ENCODE measurements around the gene FCRLB.

Gene FCRLB

GRCh38 chr1:161719325-161719611 lies 2.1 kb upstream of the FCRLB start:
- no peak overlapping the region for H3K4me3 ChIP-seq (ENCODE audit: low read depth, low read length)

- H3K4me3 ChIP-seq (ENCODE audit: low read depth, low read length): no peak overlapping the region
Measured at GRCh38 chr1:161720422-161720821, 922 bp upstream of the FCRLB start.

DNA sequence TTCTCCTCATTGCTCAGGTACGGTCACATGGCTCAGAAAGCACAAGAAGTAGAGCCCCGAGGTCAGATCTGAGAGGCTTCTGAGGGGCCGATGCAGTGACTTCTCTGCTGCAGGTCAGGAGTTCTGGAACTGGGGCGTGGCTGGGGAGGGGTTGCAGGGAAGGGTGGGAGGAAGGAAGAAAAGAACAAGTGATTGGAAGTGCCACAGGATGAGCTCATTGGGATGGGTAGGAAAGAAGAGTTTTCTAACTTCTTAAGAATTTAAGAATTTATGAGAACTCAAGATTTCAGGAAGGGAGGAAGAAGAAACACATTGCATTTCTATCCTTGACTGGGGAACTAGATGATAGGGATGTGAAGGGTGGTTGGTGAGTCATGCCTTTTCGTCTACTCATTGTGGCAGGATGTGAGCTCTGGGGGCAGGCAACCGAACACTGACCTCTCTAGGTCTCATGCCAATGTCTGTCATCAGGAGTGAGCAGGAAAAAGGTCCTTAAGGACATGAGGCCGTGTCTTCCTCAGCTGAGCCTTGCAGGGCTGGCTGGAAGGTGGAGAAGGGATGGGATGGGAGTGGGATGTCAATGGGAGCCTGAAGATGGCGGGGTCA lies 497 bp downstream of the FCRLB start:
- H3K4me3 ChIP-seq (ENCODE audit: low read depth, low read length): no peak overlapping the region

GRCh38 chr1:161722406-161722805 lies 1.1 kb downstream of the FCRLB start:
- no peak overlapping the region for H3K4me3 ChIP-seq (ENCODE audit: low read depth, low read length)

DNA sequence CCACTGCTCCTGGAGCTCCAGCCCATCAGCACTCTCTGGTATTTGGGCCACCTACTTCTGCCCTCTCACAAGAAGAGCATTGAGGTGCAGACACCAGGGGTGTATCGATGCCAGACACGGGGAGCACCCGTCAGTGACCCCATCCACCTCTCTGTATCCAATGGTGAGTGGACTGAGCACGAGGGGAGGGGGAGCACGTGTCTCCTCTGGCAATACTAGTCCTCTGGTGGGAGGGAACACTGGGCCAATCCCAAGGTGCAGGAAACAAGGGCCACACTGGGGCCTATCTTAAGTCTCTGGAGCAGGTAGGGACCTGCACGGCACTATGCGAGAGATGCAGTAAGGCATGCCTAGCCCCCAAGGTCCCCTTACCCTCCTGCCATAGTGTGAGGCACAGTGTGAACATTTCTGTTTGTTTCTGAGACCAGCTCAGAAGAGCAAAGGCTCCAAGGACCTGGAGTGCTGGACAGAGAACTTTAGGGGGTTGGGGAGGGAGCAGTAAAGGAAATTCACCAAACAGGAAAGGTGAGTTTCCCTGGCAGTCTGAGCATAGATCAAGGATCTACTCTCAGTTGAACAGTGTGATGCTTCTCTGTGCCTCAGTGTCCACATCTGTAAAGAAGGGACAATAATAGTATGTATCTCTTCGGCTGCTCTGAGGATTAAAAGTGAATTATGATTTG lies 2.3 kb downstream of the FCRLB start:
- no peak overlapping the region for H3K4me3 ChIP-seq (ENCODE audit: low read depth, low read length)

GRCh38 chr1:161725258-161725907 lies 4.0 kb downstream of the FCRLB start:
- H3K4me3 ChIP-seq (ENCODE audit: low read depth, low read length): peak overlapping the region; percentile 89

DNA sequence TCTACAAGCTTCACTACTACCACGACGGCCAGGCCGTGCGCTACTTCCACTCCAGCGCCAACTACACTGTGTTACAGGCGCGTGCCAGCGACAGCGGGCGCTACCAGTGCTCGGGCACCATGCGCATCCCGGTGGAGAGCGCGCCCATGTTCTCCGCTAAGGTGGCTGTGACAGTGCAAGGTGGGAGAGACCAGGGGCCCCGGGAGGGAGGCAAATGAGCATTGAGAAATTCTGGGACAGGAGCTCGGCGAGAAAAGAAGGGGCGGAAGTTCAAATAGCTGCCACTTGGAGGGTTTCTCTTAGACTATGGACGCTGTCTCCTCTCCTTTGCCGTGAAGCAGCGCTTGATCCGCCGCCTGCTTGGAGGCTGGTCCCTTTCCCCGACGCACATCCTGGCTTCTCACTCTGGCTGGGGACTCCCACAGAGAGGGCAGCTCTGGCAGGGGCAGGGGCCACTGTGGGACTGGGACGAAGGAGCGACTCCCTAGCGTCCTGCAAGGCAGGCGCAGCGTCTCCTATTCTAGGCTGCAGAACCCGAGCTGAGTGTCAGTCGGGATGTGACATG lies 4.6 kb downstream of the FCRLB start:
- peak overlapping the region; percentile 89 for H3K4me3 ChIP-seq (ENCODE audit: low read depth, low read length)

GRCh38 chr1:161726473-161727255 lies 5.3 kb downstream of the FCRLB start:
- H3K4me3 ChIP-seq (ENCODE audit: low read depth, low read length): peak overlapping the region; percentile 89

GRCh38 chr1:161727256-161727924 lies 6.0 kb downstream of the FCRLB start:
- peak overlapping the region; percentile 78 for H3K4me3 ChIP-seq (ENCODE audit: low read depth, low read length)

DNA sequence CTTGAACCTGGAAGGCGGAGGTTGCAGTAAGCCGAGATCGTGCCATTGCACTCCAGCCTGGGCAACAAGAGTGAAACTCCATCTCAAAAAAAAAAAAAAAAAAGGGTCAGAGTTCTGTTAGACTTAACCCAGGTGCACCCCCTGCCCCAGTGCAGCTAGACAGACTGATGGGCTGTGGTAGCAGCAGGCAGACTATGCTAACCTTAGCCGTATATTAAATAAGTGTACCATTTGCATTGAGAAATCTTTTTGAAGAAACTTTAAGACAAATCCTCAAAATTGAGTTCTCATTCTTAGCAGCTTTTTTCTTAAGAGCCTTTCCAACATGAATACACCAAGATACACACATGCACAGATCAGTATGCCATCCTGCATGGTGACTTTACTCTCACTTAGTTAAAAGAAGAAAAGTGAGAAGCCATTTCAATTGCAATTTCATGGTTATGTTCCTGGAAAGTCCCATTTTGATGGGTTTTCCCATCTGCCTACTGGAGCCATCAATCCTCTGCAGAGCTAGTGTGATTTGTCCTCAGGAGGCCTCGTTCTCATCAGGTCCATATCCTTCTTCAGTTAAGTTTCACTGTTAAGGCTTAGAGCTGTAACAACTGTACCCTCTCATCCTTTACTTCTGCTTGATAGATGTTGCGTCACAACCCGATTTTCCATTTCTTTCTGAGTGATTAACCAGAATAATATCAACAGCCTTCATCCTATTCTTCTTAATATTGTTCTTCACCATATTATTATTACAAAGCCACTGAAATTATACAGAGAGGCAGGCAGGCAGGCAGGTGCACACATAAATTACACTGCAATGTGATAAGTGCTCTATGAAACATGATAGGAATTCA lies 7.3 kb downstream of the FCRLB start:
- H3K4me3 ChIP-seq (ENCODE audit: low read depth, low read length): no peak overlapping the region

DNA sequence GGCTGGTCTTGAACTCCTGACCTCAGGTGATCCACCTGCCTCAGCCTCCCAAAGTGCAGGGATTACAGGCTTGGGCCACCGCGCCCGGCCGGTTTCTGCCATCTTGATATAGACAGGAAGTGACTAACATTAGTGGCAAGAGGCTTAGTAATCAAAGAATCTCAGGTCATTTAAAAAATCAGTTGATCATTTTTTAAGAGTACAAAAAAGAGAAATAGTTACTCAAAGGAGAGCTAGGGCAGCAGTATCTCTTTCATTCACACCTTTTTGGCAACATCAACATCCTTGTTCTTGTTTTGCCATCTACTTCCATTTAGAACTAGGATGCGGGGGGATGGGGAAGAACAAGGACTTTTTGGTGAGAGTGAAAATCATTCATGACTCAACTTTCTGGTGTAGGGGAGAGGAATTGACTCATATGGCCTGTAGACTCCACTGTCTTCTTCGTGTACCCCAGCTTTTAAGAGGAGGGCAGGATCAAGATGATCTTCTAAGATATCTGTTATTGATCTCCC lies 8.8 kb downstream of the FCRLB start:
- H3K4me3 ChIP-seq (ENCODE audit: low read depth, low read length): no peak overlapping the region

- no peak overlapping the region for H3K4me3 ChIP-seq (ENCODE audit: low read depth, low read length)
Measured at GRCh38 chr1:161731241-161731640, 9.9 kb downstream of the FCRLB start.

DNA sequence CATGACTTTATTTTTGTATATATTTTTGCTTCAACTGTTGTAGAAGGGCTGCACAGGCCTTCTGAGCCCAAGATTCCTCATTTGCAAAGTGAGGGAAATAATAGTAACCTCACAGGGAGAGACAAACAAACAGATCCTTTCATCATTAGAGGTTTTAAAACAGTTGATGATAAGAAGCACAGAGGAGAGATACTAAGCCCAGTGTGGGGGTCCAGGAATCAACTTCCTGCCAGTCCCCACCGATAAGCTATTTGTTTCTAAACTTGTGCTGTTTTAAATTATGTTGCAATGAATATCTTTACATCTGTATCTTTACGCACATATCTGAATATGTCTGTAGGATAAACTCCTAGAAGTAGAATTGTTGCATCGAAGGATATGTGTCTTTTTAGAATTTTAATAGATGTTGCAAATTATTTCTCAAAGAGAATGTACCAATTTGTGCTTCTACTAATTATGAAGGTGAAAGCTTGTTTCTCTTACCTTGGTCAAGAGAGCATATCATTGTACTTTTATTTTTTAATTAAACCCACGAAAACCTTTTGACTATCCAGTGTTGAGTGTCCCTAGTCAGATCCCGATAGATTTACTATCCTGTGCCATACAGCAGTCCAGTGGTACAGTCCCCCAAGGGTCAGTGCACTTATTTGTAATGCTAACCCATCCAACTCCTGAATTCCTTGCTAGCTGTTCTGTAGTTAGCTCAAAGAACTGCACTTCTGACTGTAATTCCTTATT lies 10.8 kb downstream of the FCRLB start:
- no peak overlapping the region for H3K4me3 ChIP-seq (ENCODE audit: low read depth, low read length)

GRCh38 chr1:161733526-161733925 lies 12.2 kb downstream of the FCRLB start:
- no peak overlapping the region for H3K4me3 ChIP-seq (ENCODE audit: low read depth, low read length)

DNA sequence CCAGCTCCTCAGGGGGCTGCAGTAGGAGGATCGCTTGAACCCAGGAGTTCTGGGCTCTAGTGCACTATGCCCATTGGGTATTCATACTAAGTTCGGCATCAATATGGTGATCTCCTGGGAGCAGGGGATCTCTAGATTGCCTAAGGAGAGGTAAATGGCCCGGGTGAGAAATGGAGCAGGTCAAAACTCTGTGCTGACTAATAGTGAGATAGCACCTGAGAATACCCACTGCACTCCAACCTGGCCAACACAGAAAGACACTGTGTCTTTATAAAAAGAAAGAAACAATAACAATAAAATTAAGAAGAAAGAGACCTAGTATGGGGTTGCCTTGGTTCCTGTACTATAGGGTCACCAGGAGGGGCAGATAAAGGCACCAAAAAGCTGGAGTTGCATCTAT lies 14.5 kb downstream of the FCRLB start:
- no peak overlapping the region for H3K4me3 ChIP-seq (ENCODE audit: low read depth, low read length)

DNA sequence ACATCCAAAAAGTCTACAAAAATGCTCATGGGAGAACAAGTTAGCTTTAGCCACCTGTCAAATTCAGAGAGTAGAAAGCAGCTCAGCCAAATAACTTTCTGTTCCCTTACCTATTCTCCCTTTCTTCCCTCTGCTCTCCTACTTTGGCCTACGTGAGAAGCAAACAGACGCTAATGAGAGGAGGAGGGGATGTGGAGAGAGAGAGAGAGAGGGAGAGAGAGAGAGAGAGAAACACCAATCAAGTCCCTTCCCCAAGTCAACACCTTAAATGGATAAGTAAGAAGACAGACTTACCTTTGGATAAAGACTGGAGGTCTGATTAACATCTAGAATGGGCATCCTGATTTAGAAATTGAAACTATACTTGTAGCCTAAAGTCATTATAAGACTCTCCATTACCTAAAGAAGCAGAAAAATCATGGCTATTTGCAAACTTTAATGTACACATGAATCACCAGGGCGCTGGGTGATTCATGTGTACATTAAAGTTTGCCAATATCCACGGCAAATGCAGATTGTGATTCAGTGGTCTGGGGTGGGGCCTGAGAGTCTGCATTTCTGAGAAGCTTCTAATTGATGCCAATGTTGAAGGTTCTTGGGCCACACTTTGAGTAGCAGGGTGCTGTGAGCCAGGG lies 15.1 kb downstream of the FCRLB start:
- H3K4me3 ChIP-seq (ENCODE audit: low read depth, low read length): no peak overlapping the region

- H3K4me3 ChIP-seq (ENCODE audit: low read depth, low read length): no peak overlapping the region
Measured at GRCh38 chr1:161737625-161738024, 16.3 kb downstream of the FCRLB start.

- no peak overlapping the region for H3K4me3 ChIP-seq (ENCODE audit: low read depth, low read length)
Measured at GRCh38 chr1:161738627-161739287, 17.4 kb downstream of the FCRLB start.

Data from iPS-11a (cell line).